Measurements from ENCODE around the gene GNA12.
"Not testable (repeated sequence)": the region's sequence is repeated elsewhere in the genome, so short reads cannot be mapped to it uniquely, and the experiment has no call there.

GNA12 gene

DNA sequence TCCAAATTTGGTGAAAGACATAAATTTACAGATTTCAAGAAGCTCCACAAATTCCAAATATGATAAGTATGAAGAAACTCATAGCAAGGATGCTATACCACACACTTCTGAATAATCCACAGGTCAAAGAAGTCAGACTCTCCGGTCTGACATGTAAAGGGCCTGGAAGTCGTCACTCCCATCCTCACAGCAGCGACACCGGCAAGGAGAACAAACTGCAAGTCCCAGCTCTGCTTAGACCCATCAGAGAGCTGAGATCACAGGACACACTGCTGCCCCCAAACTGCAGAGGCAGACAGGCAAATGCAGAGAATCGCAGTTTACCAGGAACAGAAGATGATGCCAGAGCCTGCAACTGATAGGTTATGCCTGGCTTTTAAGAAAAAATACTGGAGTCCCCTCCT is 94.1 kb downstream of the GNA12 start:
- peaks cover 3% of the 10 kb centered on the region; the same call in 1 of the 2 replicates for H3K79me2 ChIP-seq (ENCODE audit: insufficient read depth, low read length)
- 0 out of 2 replicates have a peak, but pooled peaks cover 2% of the 10 kb centered on the region for H4K20me1 ChIP-seq (ENCODE audit: insufficient read depth, low read length)
- H3K4me2 ChIP-seq (ENCODE audit: insufficient read depth, low read length): no peak overlapping the region
- TF ChIP-seq, protein P1, sequence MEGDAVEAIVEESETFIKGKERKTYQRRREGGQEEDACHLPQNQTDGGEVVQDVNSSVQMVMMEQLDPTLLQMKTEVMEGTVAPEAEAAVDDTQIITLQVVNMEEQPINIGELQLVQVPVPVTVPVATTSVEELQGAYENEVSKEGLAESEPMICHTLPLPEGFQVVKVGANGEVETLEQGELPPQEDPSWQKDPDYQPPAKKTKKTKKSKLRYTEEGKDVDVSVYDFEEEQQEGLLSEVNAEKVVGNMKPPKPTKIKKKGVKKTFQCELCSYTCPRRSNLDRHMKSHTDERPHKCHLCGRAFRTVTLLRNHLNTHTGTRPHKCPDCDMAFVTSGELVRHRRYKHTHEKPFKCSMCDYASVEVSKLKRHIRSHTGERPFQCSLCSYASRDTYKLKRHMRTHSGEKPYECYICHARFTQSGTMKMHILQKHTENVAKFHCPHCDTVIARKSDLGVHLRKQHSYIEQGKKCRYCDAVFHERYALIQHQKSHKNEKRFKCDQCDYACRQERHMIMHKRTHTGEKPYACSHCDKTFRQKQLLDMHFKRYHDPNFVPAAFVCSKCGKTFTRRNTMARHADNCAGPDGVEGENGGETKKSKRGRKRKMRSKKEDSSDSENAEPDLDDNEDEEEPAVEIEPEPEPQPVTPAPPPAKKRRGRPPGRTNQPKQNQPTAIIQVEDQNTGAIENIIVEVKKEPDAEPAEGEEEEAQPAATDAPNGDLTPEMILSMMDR (IDR thresholded peaks at IDR 0.05; ENCODE audit: borderline replicate concordance, extremely low read depth, low read length, poor library complexity, severe bottlenecking): no peak
- no peak for TF ChIP-seq EZH2 (IDR thresholded peaks at IDR 0.05; ENCODE audit: borderline replicate concordance, low read depth, low read length, severe bottlenecking)
- no peaks in the 10 kb centered on the region for H3K9me3 ChIP-seq (ENCODE audit: insufficient read depth, low read length, severe bottlenecking)
- H3K27me3 ChIP-seq (ENCODE audit: insufficient read depth, low read length, poor library complexity): no peaks in the 10 kb centered on the region
- DNase-seq (no peak), ATAC-seq (ENCODE audit: insufficient read depth, low read depth) (no peak)
- no peak overlapping the region for H2AFZ ChIP-seq (ENCODE audit: low read depth, low read length)
- no peak overlapping the region for H3K9ac ChIP-seq (ENCODE audit: low read depth, low read length)
- H3K4me3 ChIP-seq (ENCODE audit: low read depth in 1 of 2, low read length in 2 of 2): no peak overlapping the region
- no peaks in the 10 kb centered on the region for H3K36me3 ChIP-seq (ENCODE audit: insufficient read depth, low read length)
- H3K4me1 ChIP-seq (ENCODE audit: insufficient read depth, low read length): no peaks in the 10 kb centered on the region
- no peak overlapping the region for H3K27ac ChIP-seq (ENCODE audit: low read length)

DNA sequence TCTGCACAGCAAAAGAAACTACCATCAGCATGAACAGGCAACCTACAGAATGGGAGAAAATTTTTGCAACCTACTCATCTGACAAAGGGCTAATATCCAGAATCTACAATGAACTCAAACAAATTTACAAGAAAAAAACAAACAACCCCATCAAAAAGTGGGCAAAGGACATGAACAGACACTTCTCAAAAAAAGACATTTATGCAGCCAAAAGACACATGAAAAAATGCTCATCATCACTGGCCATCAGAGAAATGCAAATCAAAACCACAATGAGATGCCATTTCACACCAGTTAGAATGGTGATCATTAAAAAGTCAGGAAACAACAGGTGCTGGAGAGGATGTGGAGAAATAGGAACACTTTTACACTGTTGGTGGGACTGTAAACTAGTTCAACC is 95.4 kb downstream of the GNA12 start:
- H3K4me1 ChIP-seq (ENCODE audit: insufficient read depth, low read length); H3K4me2 ChIP-seq (ENCODE audit: insufficient read depth, low read length); H3K27ac ChIP-seq (ENCODE audit: low read length); ATAC-seq (ENCODE audit: insufficient read depth, low read depth); H3K27me3 ChIP-seq (ENCODE audit: insufficient read depth, low read length, poor library complexity); H4K20me1 ChIP-seq (ENCODE audit: insufficient read depth, low read length); H3K9ac ChIP-seq (ENCODE audit: low read depth, low read length); H3K36me3 ChIP-seq (ENCODE audit: insufficient read depth, low read length); H3K79me2 ChIP-seq (ENCODE audit: insufficient read depth, low read length); DNase-seq; H3K9me3 ChIP-seq (ENCODE audit: insufficient read depth, low read length, severe bottlenecking); H3K4me3 ChIP-seq (ENCODE audit: low read depth in 1 of 2, low read length in 2 of 2); H2AFZ ChIP-seq (ENCODE audit: low read depth, low read length): not testable (repeated sequence)

DNA sequence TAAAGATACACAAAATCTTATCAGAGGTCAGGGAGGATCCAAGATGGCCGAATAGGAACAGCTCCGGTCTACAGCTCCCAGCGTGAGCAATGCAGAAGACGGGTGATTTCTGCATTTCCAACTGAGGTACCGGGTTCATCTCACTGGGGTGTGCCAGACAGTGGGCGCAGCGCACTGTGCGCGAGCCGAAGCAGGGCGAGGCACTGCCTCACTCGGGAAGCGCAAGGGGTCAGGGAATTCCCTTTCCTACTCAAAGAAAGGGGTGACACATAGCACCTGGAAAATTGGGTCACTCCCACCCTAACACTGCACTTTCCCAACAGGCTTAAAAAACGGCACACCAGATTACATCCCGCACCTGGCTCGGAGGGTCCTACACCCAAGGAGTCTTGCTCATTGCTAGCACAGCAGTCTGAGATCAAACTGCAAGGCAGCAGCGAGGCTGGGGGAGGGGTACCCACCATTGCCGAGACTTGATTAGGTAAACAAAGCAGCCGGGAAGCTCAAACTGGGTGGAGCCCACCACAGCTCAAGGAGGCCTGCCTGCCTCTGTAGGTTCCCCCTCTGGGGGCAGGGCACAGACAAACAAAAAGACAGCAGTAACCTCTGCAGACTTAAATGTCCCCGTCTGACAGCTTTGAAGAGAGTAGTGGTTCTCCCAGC is 100.5 kb downstream of the GNA12 start:
- H3K27ac ChIP-seq (ENCODE audit: low read length); H3K36me3 ChIP-seq (ENCODE audit: insufficient read depth, low read length); H3K9me3 ChIP-seq (ENCODE audit: insufficient read depth, low read length, severe bottlenecking); H3K4me2 ChIP-seq (ENCODE audit: insufficient read depth, low read length); H4K20me1 ChIP-seq (ENCODE audit: insufficient read depth, low read length); DNase-seq; H3K27me3 ChIP-seq (ENCODE audit: insufficient read depth, low read length, poor library complexity); H3K4me3 ChIP-seq (ENCODE audit: low read depth in 1 of 2, low read length in 2 of 2); H3K4me1 ChIP-seq (ENCODE audit: insufficient read depth, low read length); H3K79me2 ChIP-seq (ENCODE audit: insufficient read depth, low read length); ATAC-seq (ENCODE audit: insufficient read depth, low read depth); H2AFZ ChIP-seq (ENCODE audit: low read depth, low read length); H3K9ac ChIP-seq (ENCODE audit: low read depth, low read length): not testable (repeated sequence)

DNA sequence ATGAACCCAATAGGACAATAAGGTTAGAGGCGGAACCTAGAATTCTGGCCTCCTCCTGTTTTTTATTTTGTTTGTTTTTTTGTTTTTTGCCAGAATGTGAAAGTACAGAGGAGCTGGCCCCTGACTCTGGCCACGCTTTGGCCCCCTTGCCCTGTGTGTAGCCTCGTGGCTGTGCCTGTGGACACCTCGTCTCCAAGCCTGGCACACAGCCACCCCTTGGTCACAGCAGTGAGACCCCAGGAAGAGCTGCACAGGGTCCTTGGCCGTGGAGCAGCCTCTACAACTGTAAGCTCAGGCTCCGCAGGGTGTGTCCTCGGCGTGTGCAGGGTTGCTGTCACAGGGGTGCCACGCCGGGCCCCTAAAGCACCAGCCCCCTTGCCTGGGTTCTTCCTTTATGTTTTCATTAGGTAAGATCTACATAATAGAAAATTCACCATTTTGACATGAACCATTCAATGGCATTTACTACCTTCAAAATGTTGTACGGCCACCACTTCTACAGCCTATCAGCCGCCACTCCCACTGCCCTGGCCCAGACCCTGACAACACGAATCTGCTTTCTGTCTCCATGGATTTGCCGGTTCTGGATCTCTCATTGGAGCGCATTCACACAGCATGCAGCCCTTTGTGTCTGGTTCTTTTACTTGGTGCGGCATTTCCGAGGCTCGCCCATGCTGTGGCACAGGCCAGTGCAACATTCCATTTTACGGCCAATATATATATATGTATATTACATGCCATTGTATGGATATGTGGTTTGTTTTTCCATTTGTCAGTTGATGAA is 105.2 kb downstream of the GNA12 start:
- H3K79me2 ChIP-seq (ENCODE audit: insufficient read depth, low read length): peaks cover 20% of the 10 kb centered on the region; the same call in 1 of the 2 replicates

More for the DNA sequence above, 105.2 kb downstream of the GNA12 start:
- H3K9ac ChIP-seq (ENCODE audit: low read depth, low read length): no peak overlapping the region
- no peaks in the 10 kb centered on the region for H4K20me1 ChIP-seq (ENCODE audit: insufficient read depth, low read length)
- H3K4me3 ChIP-seq (ENCODE audit: low read depth in 1 of 2, low read length in 2 of 2): no peak overlapping the region
- H3K4me2 ChIP-seq (ENCODE audit: insufficient read depth, low read length): no peak overlapping the region
- DNase-seq: no peak
- no peaks in the 10 kb centered on the region for H3K27me3 ChIP-seq (ENCODE audit: insufficient read depth, low read length, poor library complexity)
- no peak overlapping the region for H2AFZ ChIP-seq (ENCODE audit: low read depth, low read length)
- ATAC-seq (ENCODE audit: insufficient read depth, low read depth): no peak
- no peak overlapping the region for H3K27ac ChIP-seq (ENCODE audit: low read length)
- H3K9me3 ChIP-seq (ENCODE audit: insufficient read depth, low read length, severe bottlenecking): peaks cover 2% of the 10 kb centered on the region
- H3K36me3 ChIP-seq (ENCODE audit: insufficient read depth, low read length): no peaks in the 10 kb centered on the region
- peaks cover 31% of the 10 kb centered on the region for H3K4me1 ChIP-seq (ENCODE audit: insufficient read depth, low read length)
- TF ChIP-seq EZH2 (IDR thresholded peaks at IDR 0.05; ENCODE audit: borderline replicate concordance, low read depth, low read length, severe bottlenecking): no peak
- TF ChIP-seq, protein P1 (IDR thresholded peaks at IDR 0.05; ENCODE audit: borderline replicate concordance, extremely low read depth, low read length, poor library complexity, severe bottlenecking): no peak

All from DND-41 (cell line).